ENCODE data around the gene ABLIM1.
A peak's percentile ranks its signal among the peaks of the same experiment; 100 is the strongest.

Gene ABLIM1

GRCh38 chr10:114544045-114544659 is 113.9 kb downstream of the ABLIM1 start:
- TF ChIP-seq CTCF (IDR thresholded peaks at IDR 0.05; ENCODE audit: low read depth, low read length, missing control alignments), result no peak
- H3K4me3 ChIP-seq (ENCODE audit: low read depth, low read length), result peak overlapping the region; percentile 43
- peak; percentile 84 for DNase-seq (ENCODE audit: low read depth)

DNA sequence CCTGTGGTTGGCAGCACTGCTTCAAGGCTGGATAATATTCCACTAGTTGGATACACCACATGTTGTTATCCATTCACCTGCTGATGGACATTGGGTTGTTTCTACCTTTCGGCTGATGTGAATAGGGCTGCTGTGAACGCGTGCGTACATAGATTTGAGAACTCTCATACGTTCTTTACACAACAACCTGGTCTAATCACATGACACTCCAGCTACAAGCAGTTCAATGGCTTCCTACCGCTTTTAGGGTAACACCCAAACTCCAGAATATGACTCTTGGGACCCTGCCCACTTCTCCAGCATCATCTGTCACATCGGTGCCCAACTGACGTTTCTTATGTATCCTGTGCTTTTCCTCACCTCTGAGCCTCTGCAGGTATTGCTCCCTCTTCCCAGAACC is 114.6 kb downstream of the ABLIM1 start:
- TF ChIP-seq CTCF (IDR thresholded peaks at IDR 0.05; ENCODE audit: low read depth, low read length, missing control alignments), result no peak
- no peak overlapping the region for H3K4me3 ChIP-seq (ENCODE audit: low read depth, low read length)
- no peak for DNase-seq (ENCODE audit: low read depth)

GRCh38 chr10:114542373-114542772 is 115.7 kb downstream of the ABLIM1 start:
- DNase-seq (ENCODE audit: low read depth), result no peak
- no peak for TF ChIP-seq CTCF (IDR thresholded peaks at IDR 0.05; ENCODE audit: low read depth, low read length, missing control alignments)
- no peak overlapping the region for H3K4me3 ChIP-seq (ENCODE audit: low read depth, low read length)

DNA sequence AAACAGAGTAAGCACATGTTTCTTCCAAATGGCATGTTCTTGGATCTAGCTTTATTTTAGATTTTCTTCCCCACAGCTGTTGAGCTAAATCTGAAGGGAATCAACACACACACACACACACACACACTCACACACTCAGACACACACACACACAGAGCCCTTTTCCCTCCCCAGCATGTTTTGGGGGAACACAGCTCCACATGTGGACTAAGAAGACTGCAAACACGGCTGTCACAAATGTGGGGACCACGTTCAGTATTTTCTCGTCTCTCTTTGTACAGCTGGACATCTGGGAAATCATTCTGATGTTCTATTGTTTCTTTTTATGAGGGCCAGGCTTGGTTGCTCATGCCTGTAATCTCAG is 116.3 kb downstream of the ABLIM1 start:
- no peak overlapping the region for H3K4me3 ChIP-seq (ENCODE audit: low read depth, low read length)
- no peak for DNase-seq (ENCODE audit: low read depth)
- no peak for TF ChIP-seq CTCF (IDR thresholded peaks at IDR 0.05; ENCODE audit: low read depth, low read length, missing control alignments)

GRCh38 chr10:114541081-114541796 is 116.8 kb downstream of the ABLIM1 start:
- no peak overlapping the region for H3K4me3 ChIP-seq (ENCODE audit: low read depth, low read length)
- no peak for TF ChIP-seq CTCF (IDR thresholded peaks at IDR 0.05; ENCODE audit: low read depth, low read length, missing control alignments)
- no peak for DNase-seq (ENCODE audit: low read depth)

GRCh38 chr10:114540236-114540635 is 117.8 kb downstream of the ABLIM1 start:
- DNase-seq (ENCODE audit: low read depth), result no peak
- no peak overlapping the region for H3K4me3 ChIP-seq (ENCODE audit: low read depth, low read length)

More at GRCh38 chr10:114540236-114540635, 117.8 kb downstream of the ABLIM1 start:
- TF ChIP-seq CTCF (IDR thresholded peaks at IDR 0.05; ENCODE audit: low read depth, low read length, missing control alignments), result no peak
